OCI-LY1 (cell line): Measurements from ENCODE around the gene DCT.

Source experiments
- H2AFZ ChIP-seq: fragments of 200-600 bp; sonication (generic), shearing (Covaris generic); 2 replicates; pipeline ENCODE4 v1.6.0; 2014; ENCODE audit warnings: antibody characterized with exemption, mild to moderate bottlenecking, low read length
- H3F3A ChIP-seq: fragments of 200-600 bp; sonication (generic), shearing (Covaris generic); 2 replicates; pipeline ENCODE4 v1.6.0; 2014; ENCODE audit warnings: mild to moderate bottlenecking, antibody characterized with exemption, low read length, moderate library complexity; ENCODE audit not compliant: insufficient read depth
- H3K27ac ChIP-seq: fragments of 200-600 bp; sonication (generic); 2 replicates; pipeline ENCODE4 v1.5.1; 2014; ENCODE audit warnings: low read length, mixed run types, mild to moderate bottlenecking, low read depth; ENCODE audit not compliant: poor library complexity, severe bottlenecking
- H3K27me3 ChIP-seq: fragments of 200-600 bp; sonication (generic); 2 replicates; pipeline ENCODE4 v1.6.0; 2014; ENCODE audit warnings: antibody characterized with exemption, mild to moderate bottlenecking, low read length, moderate library complexity; ENCODE audit not compliant: insufficient read depth
- H3K36me3 ChIP-seq: fragments of 200-600 bp; sonication (generic); 2 replicates; pipeline ENCODE4 v1.6.1; 2014; ENCODE audit warnings: mild to moderate bottlenecking, antibody characterized with exemption, low read length, moderate library complexity, mixed read lengths; ENCODE audit not compliant: insufficient read depth
- H3K4me1 ChIP-seq: fragments of 200-600 bp; sonication (generic); 2 replicates; pipeline ENCODE4 v1.5.1; 2014; ENCODE audit warnings: mild to moderate bottlenecking, low read length, moderate library complexity; ENCODE audit not compliant: insufficient read depth, severe bottlenecking
- H3K4me2 ChIP-seq: fragments of 200-600 bp; sonication (generic), shearing (Covaris generic); 2 replicates; pipeline ENCODE4 v1.6.1; 2014; ENCODE audit warnings: low read length
- H3K4me3 ChIP-seq: fragments of 200-600 bp; sonication (generic); 2 replicates; pipeline ENCODE4 v1.5.1; 2014; ENCODE audit warnings: low read length, low read depth, mild to moderate bottlenecking, mixed read lengths; ENCODE audit not compliant: poor library complexity, severe bottlenecking
- H3K79me2 ChIP-seq: fragments of 200-600 bp; shearing (Covaris generic); 2 replicates; pipeline ENCODE4 v1.6.1; 2016; ENCODE audit warnings: mixed run types, low read length, mixed read lengths; ENCODE audit not compliant: insufficient read depth
- H3K9ac ChIP-seq: fragments of 200-600 bp; sonication (generic), shearing (Covaris generic); 2 replicates; pipeline ENCODE4 v1.6.1; 2014; ENCODE audit warnings: mild to moderate bottlenecking, low read length, mixed read lengths
- H3K9me2 ChIP-seq: fragments of 200-600 bp; sonication (generic), shearing (Covaris generic); 2 replicates; pipeline ENCODE4 v1.6.1; 2014; ENCODE audit warnings: low read depth, mild to moderate bottlenecking, low read length, mixed read lengths
- H3K9me3 ChIP-seq: fragments of 200-600 bp; shearing (Covaris generic); 2 replicates; pipeline ENCODE4 v1.6.1; 2014; ENCODE audit warnings: low read length, mixed read lengths
- H4K20me1 ChIP-seq: fragments of 200-600 bp; sonication (generic), shearing (Covaris generic); 2 replicates; pipeline ENCODE4 v1.6.0; 2016; ENCODE audit warnings: mild to moderate bottlenecking, low read length; ENCODE audit not compliant: insufficient read depth
- CTCF ChIP-seq: fragments of 200-600 bp; sonication (generic), shearing (Covaris generic); IDR thresholded peaks from 2 replicates; pipeline ENCODE4 v1.5.1; 2017; ENCODE audit warnings: mild to moderate bottlenecking, antibody characterized with exemption, low read length, moderate library complexity, mixed read lengths
- EZH2 ChIP-seq: fragments of 200-600 bp; sonication (generic), shearing (Covaris generic); IDR thresholded peaks from 2 replicates; pipeline ENCODE4 v1.8.0; 2017; ENCODE audit warnings: borderline replicate concordance, mixed run types, mild to moderate bottlenecking, antibody characterized with exemption, low read length, moderate library complexity, mixed read lengths

Gene DCT

DNA sequence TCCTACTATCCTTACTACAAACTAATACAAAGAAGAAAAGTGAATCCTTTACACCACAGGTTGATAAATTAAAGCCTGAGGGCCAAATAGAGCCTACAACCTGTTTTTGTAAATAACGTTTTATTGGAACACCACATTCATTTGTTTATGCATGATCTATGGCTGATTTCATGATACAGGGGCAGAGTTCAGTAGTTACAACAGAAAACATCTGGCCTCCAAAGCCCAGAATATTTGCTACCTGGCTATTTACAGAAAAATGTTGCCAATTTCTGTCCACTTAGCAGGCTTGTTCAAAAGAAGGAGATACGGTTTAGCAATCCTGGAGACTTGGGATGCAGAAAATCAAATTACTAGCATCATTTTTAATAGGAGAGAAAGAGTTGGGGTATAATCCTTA, 24.1 kb downstream of the DCT start:
- Histone ChIP-seq H3K79me2 (no peaks in the 10 kb centered on the region), H3K27ac (no peak overlapping the region), H3K36me3 (no peaks in the 10 kb centered on the region), H3K9me3 (no peaks in the 10 kb centered on the region), H3K9me2 (peaks cover 3% of the 10 kb centered on the region; the same call in 1 of the 2 replicates), H4K20me1 (no peaks in the 10 kb centered on the region), H3K4me1 (no peaks in the 10 kb centered on the region), H3K4me3 (no peak overlapping the region), H3K4me2 (no peak overlapping the region), H3K27me3 (no peaks in the 10 kb centered on the region), H2AFZ (no peak overlapping the region), H3F3A (no peaks in the 10 kb centered on the region), H3K9ac (no peak overlapping the region)
- TF ChIP-seq EZH2 (no peak), CTCF (no peak)

- Histone ChIP-seq H3K27ac (no peak overlapping the region), H3K9me3 (no peaks in the 10 kb centered on the region), H4K20me1 (no peaks in the 10 kb centered on the region), H3F3A (no peaks in the 10 kb centered on the region), H3K27me3 (0 out of 2 replicates have a peak, but pooled peaks cover 2% of the 10 kb centered on the region), H3K9ac (no peak overlapping the region), H3K4me2 (no peak overlapping the region), H3K79me2 (no peaks in the 10 kb centered on the region), H3K4me3 (no peak overlapping the region), H2AFZ (no peak overlapping the region), H3K9me2 (peaks cover 3% of the 10 kb centered on the region; the same call in 1 of the 2 replicates), H3K36me3 (no peaks in the 10 kb centered on the region), H3K4me1 (no peaks in the 10 kb centered on the region)
- TF ChIP-seq EZH2 (no peak), CTCF (no peak)
These were observed 24.6 kb downstream of the DCT start for GRCh38 chr13:94454906-94455305.

GRCh38 chr13:94454334-94454733, 25.1 kb downstream of the DCT start:
- TF ChIP-seq EZH2: no peak
- TF ChIP-seq CTCF: no peak
- no peaks in the 10 kb centered on the region for H3F3A ChIP-seq
- H3K27me3 ChIP-seq: 0 out of 2 replicates have a peak, but pooled peaks cover 4% of the 10 kb centered on the region

More at GRCh38 chr13:94454334-94454733, 25.1 kb downstream of the DCT start:
- H3K9me2 ChIP-seq: peaks cover 3% of the 10 kb centered on the region; the same call in 1 of the 2 replicates
- H3K79me2 ChIP-seq: no peaks in the 10 kb centered on the region
- no peak overlapping the region for H3K27ac ChIP-seq
- no peaks in the 10 kb centered on the region for H3K36me3 ChIP-seq
- no peak overlapping the region for H3K4me3 ChIP-seq
- H3K9me3 ChIP-seq: no peaks in the 10 kb centered on the region
- H3K4me2 ChIP-seq: no peak overlapping the region
- no peaks in the 10 kb centered on the region for H3K4me1 ChIP-seq
- no peak overlapping the region for H3K9ac ChIP-seq
- no peak overlapping the region for H2AFZ ChIP-seq
- no peaks in the 10 kb centered on the region for H4K20me1 ChIP-seq
